Stomach smooth muscle (tissue), 2 donors: ENCODE data around the gene RFPL2.
"Not testable (repeated sequence)": the region's sequence is repeated elsewhere in the genome, so short reads cannot be mapped to it uniquely, and the experiment has no call there.

Experiments
- H3K27ac ChIP-seq: one replicate; pipeline ENCODE4 v1.7.0; 2013; ENCODE audit warnings: mild to moderate bottlenecking, low read length, inconsistent platforms
- H3K27me3 ChIP-seq, 2 donors: one replicate each; pipeline ENCODE4 v1.7.0; 2013; ENCODE audit warnings: low read length in 2 of 2; ENCODE audit not compliant: insufficient read depth in 2 of 2, control insufficient read depth in 1 of 2
- H3K36me3 ChIP-seq, 2 donors: one replicate each; pipeline ENCODE4 v1.7.0; 2013; ENCODE audit warnings: low read length in 2 of 2; ENCODE audit not compliant: control insufficient read depth in 2 of 2, insufficient read depth in 2 of 2
- H3K4me1 ChIP-seq: one replicate; pipeline ENCODE4 v1.7.0; 2013; ENCODE audit warnings: low read length; ENCODE audit not compliant: control insufficient read depth, insufficient read depth
- H3K4me3 ChIP-seq, 2 donors: one replicate each; pipeline ENCODE4 v1.7.0; 2013; ENCODE audit warnings: low read length in 2 of 2
- H3K9ac ChIP-seq, 2 donors: one replicate each; pipeline ENCODE4 v1.7.0; 2013; ENCODE audit warnings: low read length in 2 of 2, mild to moderate bottlenecking in 1 of 2
- H3K9me3 ChIP-seq, 2 donors: one replicate each; pipeline ENCODE4 v1.7.0; 2013; ENCODE audit warnings: low read length in 2 of 2; ENCODE audit not compliant: control insufficient read depth in 2 of 2
- donor health status: healthy.
- donor health status: Pancreatic carcinoma.

RFPL2 gene

DNA sequence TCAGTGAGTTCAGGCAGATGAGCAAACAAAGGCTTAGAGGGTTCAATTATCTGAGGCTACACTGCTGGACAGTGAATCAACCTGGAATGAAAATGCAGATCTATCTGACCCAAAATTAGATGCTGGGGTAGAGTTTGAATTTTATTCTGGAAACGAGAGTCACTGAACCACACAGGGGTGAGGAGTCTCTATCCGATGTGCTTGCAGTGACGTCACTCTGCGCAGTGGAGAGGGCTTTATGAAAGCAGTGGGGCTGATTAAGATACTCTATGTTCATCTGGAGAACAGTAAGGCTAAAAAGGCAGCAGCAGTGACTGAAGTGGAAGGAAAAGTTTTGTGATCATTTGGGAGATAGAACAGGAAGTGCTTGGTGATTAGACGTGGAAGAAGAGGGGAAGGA is 44.5 kb downstream of the RFPL2 start:
- H3K4me3 ChIP-seq, H3K9me3 ChIP-seq, H3K9ac ChIP-seq, H3K27me3 ChIP-seq, H3K36me3 ChIP-seq, H3K27ac ChIP-seq, H3K4me1 ChIP-seq: not testable (repeated sequence)

DNA sequence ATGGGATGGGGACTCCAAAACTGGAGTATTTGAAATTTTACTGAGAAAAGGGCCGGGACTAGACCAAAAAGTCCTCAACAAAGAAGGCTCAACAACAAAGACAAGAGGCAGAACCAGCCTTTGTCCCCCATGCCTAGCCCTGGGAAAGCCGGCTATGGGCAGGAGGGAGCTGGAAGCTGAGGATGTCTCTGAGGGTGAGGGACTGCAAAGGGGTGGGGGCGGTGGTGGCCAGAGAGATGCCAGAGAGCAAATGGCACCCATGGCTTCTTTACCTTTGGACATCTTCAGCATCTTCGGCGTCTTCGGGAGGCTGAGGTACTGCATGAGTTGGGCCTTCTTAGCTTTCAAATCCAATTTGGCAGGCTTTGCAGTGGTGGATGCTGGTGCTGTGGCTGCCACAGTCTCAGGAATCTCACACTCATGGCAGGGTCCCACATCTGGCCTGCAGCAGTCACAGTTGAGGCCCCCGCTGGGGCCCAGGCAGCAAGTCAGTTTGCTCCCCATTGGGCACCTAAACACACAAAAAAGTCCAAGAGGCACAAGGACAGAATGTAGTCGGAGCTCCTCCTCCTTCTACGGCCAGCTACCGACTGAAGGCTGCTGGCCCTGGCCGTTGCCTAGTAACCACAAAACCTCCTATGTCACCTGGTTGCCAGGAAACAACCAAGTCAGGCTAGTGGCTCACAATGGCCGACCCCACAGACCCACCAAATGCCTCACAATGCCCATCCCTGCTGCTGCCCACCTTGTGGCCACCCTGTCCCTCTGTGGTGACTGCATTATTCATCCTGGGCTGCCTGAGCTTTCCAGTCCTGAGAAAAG is 46.0 kb downstream of the RFPL2 start, which contains the start of gene C22orf42:
TSS of gene C22orf42 (minus strand) at position 592 of the 822 bp plus-strand sequence. CDS start at position 504, 88 bp downstream.
- Histone ChIP-seq H3K9me3 (no peaks in the 10 kb centered on the region), H3K27me3 (peaks cover 4 to 5% of the 10 kb centered on the region in 2 donors), H3K4me1 (no peaks in the 10 kb centered on the region), H3K27ac (no peak within 1 kb of the TSS), H3K9ac (no peak within 1 kb of the TSS), H3K4me3 (no peak within 1 kb of the TSS), H3K36me3 (no peaks in the 10 kb centered on the region)

DNA sequence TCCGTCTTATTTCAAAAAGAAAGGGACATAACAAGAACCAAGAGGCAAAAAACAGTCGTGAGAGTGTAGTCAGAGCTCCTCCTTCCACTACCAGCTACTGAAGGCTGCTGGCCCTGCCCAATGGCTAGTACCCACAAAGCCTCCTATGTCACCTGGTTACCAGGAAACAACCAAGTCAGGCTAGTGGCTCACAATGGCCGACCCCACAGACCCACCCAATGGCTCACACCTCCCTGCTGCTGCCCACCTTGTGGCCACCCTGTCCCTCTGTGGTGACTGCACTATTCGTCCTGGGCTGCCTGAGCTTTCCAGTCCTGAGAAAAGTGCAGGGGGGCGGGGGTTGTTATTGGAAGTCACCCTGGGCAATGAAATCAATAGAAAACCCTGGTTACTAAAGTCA is 47.2 kb downstream of the RFPL2 start:
- not testable (repeated sequence) for H3K27ac ChIP-seq, H3K9ac ChIP-seq, H3K4me3 ChIP-seq, H3K27me3 ChIP-seq, H3K9me3 ChIP-seq, H3K4me1 ChIP-seq, H3K36me3 ChIP-seq

DNA sequence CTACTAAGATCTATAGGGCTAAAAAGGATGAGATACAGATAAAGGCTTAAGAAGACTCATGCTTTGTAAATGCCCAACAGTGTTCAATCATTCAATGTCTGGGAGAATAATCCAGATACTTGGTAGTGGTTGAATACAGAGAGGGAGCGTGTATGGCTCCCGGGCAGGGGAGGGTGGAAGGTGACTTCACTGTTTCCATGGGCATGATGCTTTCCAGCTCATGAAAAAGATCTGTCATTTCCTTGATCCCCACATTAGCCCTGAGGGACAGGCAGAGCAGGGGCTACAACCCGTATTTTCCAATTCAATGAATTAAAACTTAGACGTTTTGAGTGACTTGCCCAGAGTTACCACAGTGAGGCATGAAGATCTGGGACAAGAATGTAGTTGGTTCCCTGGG is 50.1 kb downstream of the RFPL2 start:
- H3K9ac ChIP-seq, H3K27ac ChIP-seq, H3K36me3 ChIP-seq, H3K27me3 ChIP-seq, H3K4me3 ChIP-seq, H3K9me3 ChIP-seq, H3K4me1 ChIP-seq: not testable (repeated sequence)

DNA sequence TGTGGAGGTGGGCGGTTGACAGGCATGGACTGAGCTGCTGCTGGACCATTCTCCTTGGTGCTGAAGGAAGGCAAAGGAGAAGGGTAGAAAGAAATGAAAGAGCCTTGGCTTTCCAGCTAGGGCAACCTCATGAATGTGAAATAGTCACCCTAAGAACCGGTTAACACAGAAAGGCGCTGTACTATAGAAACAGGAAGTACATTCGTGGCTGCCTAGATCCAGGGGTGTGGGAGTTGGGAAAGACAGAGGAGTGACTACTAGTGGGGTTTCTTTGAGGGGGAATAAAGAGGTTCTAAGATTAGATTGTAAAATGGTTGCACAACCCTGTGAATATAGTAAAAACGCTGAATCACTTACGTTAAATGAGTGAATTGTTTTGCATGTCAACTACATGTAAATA is 53.2 kb downstream of the RFPL2 start:
- not testable (repeated sequence) for H3K36me3 ChIP-seq, H3K27ac ChIP-seq, H3K4me3 ChIP-seq, H3K4me1 ChIP-seq, H3K9ac ChIP-seq, H3K27me3 ChIP-seq, H3K9me3 ChIP-seq

DNA sequence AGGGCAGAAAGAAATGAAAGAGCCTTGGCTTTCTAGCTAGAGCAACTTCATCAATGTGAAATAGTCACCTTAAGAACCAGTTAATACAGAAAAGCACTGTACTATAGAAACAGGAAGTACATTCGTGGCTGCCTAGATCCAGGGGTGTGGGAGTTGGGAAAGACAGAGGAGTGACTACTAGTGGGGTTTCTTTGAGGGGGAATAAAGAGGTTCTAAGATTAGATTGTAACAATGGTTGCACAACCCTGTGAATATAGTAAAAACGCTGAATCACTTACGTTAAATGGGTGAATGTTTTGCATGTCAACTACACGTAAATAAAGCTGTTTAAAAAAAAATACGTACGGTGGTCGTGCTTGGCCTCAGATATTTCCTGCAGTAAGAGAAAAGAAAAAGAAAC is 54.2 kb downstream of the RFPL2 start:
- not testable (repeated sequence) for H3K27me3 ChIP-seq, H3K4me3 ChIP-seq, H3K9me3 ChIP-seq, H3K27ac ChIP-seq, H3K9ac ChIP-seq, H3K4me1 ChIP-seq, H3K36me3 ChIP-seq

DNA sequence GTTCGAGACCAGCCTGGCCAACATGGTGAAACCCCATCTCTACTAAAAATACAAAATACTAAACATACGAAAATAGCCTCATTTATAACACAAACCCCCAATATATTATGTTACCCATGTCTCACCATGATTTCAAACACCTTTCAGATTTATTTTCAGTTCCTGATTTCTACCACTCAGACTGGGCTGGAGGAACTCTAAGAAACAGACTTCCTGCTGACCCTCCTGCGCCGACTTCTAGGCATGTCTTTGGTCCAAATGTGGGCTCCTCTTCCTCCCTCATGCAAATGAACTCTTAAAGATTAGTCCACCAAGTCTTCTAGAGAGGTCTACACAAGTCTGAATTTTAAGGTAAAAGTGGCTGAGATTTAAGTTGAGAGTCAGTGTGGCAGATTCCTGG is 56.5 kb downstream of the RFPL2 start:
- not testable (repeated sequence) for H3K9ac ChIP-seq, H3K27ac ChIP-seq, H3K9me3 ChIP-seq, H3K27me3 ChIP-seq, H3K4me1 ChIP-seq, H3K36me3 ChIP-seq, H3K4me3 ChIP-seq

DNA sequence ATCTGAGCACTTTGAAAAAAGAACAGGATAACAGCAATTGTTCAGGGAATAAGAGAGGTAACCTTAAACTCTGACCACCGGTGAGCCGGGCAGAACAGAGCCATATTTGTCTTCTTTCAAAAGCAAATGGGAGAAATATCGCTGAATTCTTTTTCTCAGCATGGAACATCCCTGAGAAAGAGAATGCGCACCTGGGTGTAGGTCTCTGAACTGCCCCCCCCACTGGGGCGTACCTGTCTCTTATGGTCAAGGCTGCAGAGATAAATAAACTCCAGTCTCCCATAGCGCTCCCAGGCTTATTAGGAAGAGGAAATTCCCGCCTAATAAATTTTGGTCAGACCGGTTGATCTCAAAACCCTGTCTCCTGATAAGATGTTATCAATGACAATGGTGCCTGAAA is 57.7 kb downstream of the RFPL2 start:
- not testable (repeated sequence) for H3K9me3 ChIP-seq, H3K4me3 ChIP-seq, H3K27me3 ChIP-seq, H3K4me1 ChIP-seq, H3K36me3 ChIP-seq, H3K9ac ChIP-seq, H3K27ac ChIP-seq

DNA sequence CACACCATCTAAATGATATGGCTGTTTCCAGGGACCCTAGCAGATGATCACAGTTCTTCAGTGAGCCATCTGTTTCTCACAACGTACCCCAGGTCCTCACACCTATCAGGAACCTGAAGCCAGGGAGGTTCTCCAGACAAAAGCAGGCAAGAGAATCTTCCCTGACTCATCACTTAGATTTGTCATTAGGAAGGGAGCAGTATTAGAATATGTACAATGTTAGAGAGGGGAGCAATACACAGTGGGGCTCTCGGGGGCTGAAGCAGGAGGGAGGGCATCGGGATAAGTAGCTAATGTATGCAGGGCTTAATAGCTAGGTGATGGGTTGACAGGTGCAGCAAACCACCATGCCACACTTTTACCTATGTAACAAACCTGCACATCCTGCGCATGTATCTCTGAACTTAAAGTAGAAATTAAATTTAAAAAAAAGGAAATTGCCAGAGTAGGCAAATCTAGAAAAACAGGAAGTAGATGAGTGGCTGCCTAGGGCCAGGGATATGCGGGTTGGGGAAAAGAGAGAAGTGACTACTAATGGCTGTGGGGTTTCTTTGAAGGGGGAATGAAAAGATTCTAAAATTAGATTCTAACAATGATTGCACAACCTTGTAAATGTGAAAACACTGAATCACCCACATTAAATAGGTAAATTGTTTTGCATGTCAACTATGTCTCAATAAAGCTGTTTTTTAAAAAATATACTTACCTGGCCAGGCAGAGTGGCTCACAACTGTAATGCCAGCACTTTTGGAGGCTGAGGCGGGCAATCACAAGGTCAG is 60.2 kb downstream of the RFPL2 start:
- H3K9ac ChIP-seq, result no peak overlapping the region
- peaks cover 2% of the 10 kb centered on the region for H3K4me1 ChIP-seq
- no peaks in the 10 kb centered on the region for H3K9me3 ChIP-seq
- no peak overlapping the region for H3K4me3 ChIP-seq
- H3K36me3 ChIP-seq, result no peaks in the 10 kb centered on the region
- no peak overlapping the region for H3K27ac ChIP-seq
- no peaks in the 10 kb centered on the region for H3K27me3 ChIP-seq

DNA sequence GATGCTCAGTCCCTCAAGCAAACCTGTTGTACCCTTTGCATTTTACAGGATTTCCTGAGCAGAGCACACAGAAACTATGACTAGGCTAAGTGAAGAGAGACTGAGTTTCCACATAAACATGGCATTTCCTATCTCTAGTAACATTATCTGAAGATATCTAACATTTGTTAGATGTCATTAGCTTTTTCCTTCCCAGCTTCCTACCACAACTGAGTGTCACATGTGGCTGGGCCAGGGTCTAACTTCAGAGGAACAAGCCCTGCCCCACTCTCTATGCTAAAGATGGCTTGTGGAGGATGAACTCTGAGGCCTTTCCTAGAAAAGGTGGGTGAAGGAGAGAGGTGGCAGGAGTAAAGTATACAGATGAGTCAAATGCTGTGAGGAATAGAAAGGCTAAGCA is 62.3 kb downstream of the RFPL2 start:
- no peak overlapping the region for H3K4me3 ChIP-seq
- no peaks in the 10 kb centered on the region for H3K27me3 ChIP-seq
- H3K36me3 ChIP-seq, result no peaks in the 10 kb centered on the region
- no peak overlapping the region for H3K9ac ChIP-seq
- H3K27ac ChIP-seq, result no peak overlapping the region
- peaks cover 2% of the 10 kb centered on the region for H3K4me1 ChIP-seq
- no peaks in the 10 kb centered on the region for H3K9me3 ChIP-seq

DNA sequence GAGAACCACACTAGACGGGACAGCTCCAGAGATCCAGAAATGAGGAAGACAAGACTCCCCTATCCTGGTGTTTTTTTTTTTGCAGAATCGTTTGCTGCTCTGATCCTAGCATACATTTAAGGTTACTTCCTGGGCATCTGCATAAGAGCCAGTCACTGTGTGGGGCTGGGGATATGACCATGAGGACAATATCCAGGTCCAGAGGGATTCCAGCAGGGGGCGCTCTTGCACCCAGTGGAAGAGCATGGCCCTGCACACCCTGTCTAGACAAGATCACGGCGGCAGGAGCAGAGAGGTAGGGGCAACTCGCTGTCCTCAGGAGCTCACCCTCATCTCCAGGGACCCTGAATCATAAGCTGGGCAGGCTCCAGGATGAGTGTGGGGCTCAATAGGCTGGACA is 64.2 kb downstream of the RFPL2 start:
- H3K27ac ChIP-seq, H3K4me1 ChIP-seq, H3K27me3 ChIP-seq, H3K9ac ChIP-seq, H3K9me3 ChIP-seq, H3K36me3 ChIP-seq, H3K4me3 ChIP-seq: not testable (repeated sequence)
